ENCODE measurements around the gene DMRTC1.
"Not testable (repeated sequence)": the region's sequence is repeated elsewhere in the genome, so short reads cannot be mapped to it uniquely, and the experiment has no call there.

DNA sequence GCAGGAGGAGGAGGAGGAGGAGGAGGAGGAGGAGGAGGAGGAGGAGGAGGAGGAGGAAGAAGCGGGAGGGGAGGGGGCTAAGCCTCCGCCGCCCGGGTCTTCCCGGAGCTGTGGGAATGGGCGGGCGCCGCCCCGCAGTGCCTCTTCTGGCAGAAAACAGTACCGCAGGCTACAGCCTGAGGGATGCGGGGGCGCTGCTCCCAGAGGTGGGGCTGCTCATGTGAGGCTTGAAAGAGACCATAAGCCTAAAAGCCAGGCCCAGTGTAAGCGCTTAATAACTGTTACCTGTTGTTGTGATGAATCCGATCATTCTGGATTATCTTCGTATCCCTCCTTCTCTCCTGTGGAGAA lies at the start of gene DMRTC1:
- TF ChIP-seq, protein P1, sequence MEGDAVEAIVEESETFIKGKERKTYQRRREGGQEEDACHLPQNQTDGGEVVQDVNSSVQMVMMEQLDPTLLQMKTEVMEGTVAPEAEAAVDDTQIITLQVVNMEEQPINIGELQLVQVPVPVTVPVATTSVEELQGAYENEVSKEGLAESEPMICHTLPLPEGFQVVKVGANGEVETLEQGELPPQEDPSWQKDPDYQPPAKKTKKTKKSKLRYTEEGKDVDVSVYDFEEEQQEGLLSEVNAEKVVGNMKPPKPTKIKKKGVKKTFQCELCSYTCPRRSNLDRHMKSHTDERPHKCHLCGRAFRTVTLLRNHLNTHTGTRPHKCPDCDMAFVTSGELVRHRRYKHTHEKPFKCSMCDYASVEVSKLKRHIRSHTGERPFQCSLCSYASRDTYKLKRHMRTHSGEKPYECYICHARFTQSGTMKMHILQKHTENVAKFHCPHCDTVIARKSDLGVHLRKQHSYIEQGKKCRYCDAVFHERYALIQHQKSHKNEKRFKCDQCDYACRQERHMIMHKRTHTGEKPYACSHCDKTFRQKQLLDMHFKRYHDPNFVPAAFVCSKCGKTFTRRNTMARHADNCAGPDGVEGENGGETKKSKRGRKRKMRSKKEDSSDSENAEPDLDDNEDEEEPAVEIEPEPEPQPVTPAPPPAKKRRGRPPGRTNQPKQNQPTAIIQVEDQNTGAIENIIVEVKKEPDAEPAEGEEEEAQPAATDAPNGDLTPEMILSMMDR (IDR thresholded peaks at IDR 0.05; ENCODE audit: low read depth, low read length): not testable (repeated sequence)
- TF ChIP-seq EZH2phosphoT487 (IDR thresholded peaks at IDR 0.05; ENCODE audit: low read depth): not testable (repeated sequence)
